ENCODE results near the gene TPD52L2. TPM values are rescaled to one million over a fixed set of nuclear protein-coding genes. Genes with fewer than 3 reads are reported as not detected.
"Not testable (repeated sequence)": the region's sequence is repeated elsewhere in the genome, so short reads cannot be mapped to it uniquely, and the experiment has no call there.

Gene TPD52L2
- total RNA-seq, 1 donor from 2014 or later = 161 TPM

GRCh38 chr20:63915471-63915870 lies 50.4 kb downstream of the TPD52L2 start:
- Histone ChIP-seq H3K4me3 (no peak overlapping the region), H3K4me1 (peaks cover 0 to 6% of the 10 kb centered on the region in 2 donors), H3K36me3 (peaks cover 0 to 5% of the 10 kb centered on the region in 2 donors), H3K27ac (no peak overlapping the region), H3K9me3 (no peaks in the 10 kb centered on the region), H3K27me3 (no peaks in the 10 kb centered on the region)
- DNase-seq (ENCODE audit: low spot score in 2 of 2) = no peak
- intact Hi-C loops (cut with DNase I) = no loop called here
- no peak for TF ChIP-seq CTCF (IDR thresholded peaks at IDR 0.05)

- DNase-seq (ENCODE audit: low spot score in 2 of 2); H3K4me1 ChIP-seq; H3K36me3 ChIP-seq; H3K9me3 ChIP-seq; H3K27ac ChIP-seq; intact Hi-C loops (cut with DNase I); H3K4me3 ChIP-seq; H3K27me3 ChIP-seq: not testable (repeated sequence)
These were observed 51.4 kb downstream of the TPD52L2 start for GRCh38 chr20:63916371-63916939.

- Histone ChIP-seq H3K36me3 (peaks cover 0 to 8% of the 10 kb centered on the region in 2 donors), H3K4me3 (no peak overlapping the region), H3K9me3 (no peaks in the 10 kb centered on the region), H3K27me3 (no peaks in the 10 kb centered on the region), H3K4me1 (no peaks in the 10 kb centered on the region), H3K27ac (no peak overlapping the region)
- TF ChIP-seq CTCF (IDR thresholded peaks at IDR 0.05) = no peak
- DNase-seq (ENCODE audit: low spot score in 2 of 2) = no peak
- intact Hi-C loops (cut with DNase I) = no loop called here
These were observed 52.7 kb downstream of the TPD52L2 start for GRCh38 chr20:63917811-63918210.

DNA sequence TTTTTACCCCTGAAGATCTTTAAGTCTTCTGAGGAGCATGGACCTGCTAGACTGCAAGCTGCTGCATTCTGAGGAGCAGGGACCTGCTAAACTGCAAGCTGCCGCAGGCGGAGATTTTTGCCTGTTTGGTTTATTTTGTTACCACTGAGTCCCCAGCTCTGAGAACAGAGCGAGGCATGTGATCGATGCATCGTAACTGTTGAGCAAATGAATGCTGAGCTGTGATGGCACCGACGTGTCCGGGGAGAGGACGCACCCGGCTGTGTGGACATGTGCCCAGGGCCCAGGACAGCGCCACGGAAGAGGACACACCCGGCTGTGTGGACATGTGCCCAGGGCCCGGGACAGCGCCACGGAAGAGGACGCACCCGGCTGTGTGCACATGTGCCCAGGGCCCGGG lies 54.1 kb downstream of the TPD52L2 start:
- H3K36me3 ChIP-seq = peaks cover 0 to 8% of the 10 kb centered on the region in 2 donors
- intact Hi-C loops (cut with DNase I) = no loop called here
- no peaks in the 10 kb centered on the region for H3K9me3 ChIP-seq
- H3K27ac ChIP-seq = no peak overlapping the region
- no peak for TF ChIP-seq CTCF (IDR thresholded peaks at IDR 0.05)
- H3K4me3 ChIP-seq = no peak overlapping the region
- no peaks in the 10 kb centered on the region for H3K27me3 ChIP-seq
- no peak for DNase-seq (ENCODE audit: low spot score in 2 of 2)
- no peaks in the 10 kb centered on the region for H3K4me1 ChIP-seq

DNA sequence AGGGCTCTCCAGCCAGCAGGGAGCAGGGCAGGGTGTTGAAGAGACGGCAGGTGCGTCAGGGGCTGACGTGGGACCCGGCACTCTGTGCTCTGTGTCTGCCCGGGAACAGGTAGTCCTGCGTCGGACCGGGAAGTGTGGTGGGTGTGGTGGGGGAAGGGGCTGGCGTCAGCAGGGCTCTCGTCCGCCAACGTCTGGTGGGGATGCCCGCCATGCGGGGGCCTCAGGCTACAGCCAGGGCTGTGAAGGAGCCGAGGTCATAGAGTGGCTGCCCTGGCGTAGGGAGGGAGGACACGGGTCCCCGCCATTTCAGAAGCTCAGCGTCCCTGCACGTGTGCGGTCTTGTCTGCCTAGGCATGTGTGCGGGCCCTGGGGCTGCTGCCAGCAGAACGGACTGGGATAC lies 55.2 kb downstream of the TPD52L2 start:
- Histone ChIP-seq H3K4me1 (peaks cover 0 to 5% of the 10 kb centered on the region in 2 donors), H3K27ac (no peak overlapping the region), H3K27me3 (no peaks in the 10 kb centered on the region), H3K4me3 (no peak overlapping the region), H3K36me3 (peaks cover 0 to 8% of the 10 kb centered on the region in 2 donors), H3K9me3 (no peaks in the 10 kb centered on the region)
- no peak for DNase-seq (ENCODE audit: low spot score in 2 of 2)
- no peak for TF ChIP-seq CTCF (IDR thresholded peaks at IDR 0.05)
- intact Hi-C loops (cut with DNase I) = no loop called here

- Histone ChIP-seq H3K4me3 (no peak overlapping the region), H3K27me3 (no peaks in the 10 kb centered on the region), H3K36me3 (peaks cover 8 to 12% of the 10 kb centered on the region in 2 donors), H3K4me1 (peaks cover 0 to 5% of the 10 kb centered on the region in 2 donors), H3K27ac (no peak overlapping the region), H3K9me3 (no peaks in the 10 kb centered on the region)
- TF ChIP-seq CTCF (IDR thresholded peaks at IDR 0.05) = no peak
- DNase-seq (ENCODE audit: low spot score in 2 of 2) = no peak
- intact Hi-C loops (cut with DNase I) = no loop called here
These were observed 58.6 kb downstream of the TPD52L2 start for GRCh38 chr20:63923651-63924050.
